SU-DHL-6 (cell line): ENCODE results near the gene ZNF213.

Experiments
- EZH2phosphoT487 ChIP-seq: fragments of 200-600 bp; sonication (generic), shearing (Covaris generic); conservative IDR thresholded peaks from 2 replicates; pipeline ENCODE4 v1.6.1; 2018; ENCODE audit warnings: mild to moderate bottlenecking, antibody characterized with exemption, low read length, moderate library complexity, mixed read lengths
- TF ChIP-seq, protein P1 (sequence below): fragments of 200-600 bp; sonication (generic); IDR thresholded peaks from one replicate; pipeline ENCODE4 v1.5.1; 2017; ENCODE audit warnings: antibody characterized with exemption, mild to moderate bottlenecking, low read length, moderate library complexity; ENCODE audit not compliant: insufficient read depth, poor library complexity, severe bottlenecking

DNA sequence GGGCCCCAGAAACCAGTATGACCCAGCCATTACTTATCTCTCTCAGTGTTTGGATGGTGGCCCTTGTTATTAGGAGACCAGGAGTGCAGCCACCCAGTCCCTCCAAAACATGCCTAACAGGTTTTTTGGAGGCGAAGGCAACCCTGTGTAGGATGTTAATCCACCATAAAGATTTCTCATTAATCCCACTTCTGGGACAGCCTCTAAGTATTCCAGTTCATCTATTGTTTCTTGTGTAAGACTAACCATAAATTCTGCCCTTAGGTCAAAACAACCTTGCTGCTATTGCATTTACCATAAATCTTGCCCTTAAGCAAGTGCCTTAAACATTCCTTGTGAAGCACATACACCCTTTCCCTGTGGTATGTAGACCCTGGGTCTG lies 31.7 kb downstream of the ZNF213 start:
- TF ChIP-seq, protein P1, sequence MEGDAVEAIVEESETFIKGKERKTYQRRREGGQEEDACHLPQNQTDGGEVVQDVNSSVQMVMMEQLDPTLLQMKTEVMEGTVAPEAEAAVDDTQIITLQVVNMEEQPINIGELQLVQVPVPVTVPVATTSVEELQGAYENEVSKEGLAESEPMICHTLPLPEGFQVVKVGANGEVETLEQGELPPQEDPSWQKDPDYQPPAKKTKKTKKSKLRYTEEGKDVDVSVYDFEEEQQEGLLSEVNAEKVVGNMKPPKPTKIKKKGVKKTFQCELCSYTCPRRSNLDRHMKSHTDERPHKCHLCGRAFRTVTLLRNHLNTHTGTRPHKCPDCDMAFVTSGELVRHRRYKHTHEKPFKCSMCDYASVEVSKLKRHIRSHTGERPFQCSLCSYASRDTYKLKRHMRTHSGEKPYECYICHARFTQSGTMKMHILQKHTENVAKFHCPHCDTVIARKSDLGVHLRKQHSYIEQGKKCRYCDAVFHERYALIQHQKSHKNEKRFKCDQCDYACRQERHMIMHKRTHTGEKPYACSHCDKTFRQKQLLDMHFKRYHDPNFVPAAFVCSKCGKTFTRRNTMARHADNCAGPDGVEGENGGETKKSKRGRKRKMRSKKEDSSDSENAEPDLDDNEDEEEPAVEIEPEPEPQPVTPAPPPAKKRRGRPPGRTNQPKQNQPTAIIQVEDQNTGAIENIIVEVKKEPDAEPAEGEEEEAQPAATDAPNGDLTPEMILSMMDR: no peak
- TF ChIP-seq EZH2phosphoT487: no peak
